ENCODE data around the gene RFX1.

DNA sequence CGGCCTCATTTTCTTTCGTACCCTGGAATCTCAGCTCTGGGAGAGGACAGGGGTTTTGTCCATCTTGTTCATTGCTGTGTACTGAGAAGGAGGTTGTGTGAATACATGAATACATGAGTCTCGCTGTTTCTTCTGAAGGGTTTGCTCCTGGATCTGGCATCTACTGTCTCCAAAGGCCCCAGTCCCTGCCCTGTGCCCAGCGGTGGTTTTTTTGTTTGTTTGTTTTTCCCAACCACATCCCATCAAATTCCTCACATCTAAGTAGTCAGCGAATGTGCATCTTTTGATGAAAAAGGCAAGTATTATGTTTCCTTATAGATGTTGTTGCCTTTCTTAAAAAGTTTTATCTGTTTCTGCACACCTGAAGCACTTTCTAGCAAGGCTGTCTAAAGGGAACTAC lies 41.3 kb downstream of the RFX1 start:
- TF ChIP-seq, protein P1, sequence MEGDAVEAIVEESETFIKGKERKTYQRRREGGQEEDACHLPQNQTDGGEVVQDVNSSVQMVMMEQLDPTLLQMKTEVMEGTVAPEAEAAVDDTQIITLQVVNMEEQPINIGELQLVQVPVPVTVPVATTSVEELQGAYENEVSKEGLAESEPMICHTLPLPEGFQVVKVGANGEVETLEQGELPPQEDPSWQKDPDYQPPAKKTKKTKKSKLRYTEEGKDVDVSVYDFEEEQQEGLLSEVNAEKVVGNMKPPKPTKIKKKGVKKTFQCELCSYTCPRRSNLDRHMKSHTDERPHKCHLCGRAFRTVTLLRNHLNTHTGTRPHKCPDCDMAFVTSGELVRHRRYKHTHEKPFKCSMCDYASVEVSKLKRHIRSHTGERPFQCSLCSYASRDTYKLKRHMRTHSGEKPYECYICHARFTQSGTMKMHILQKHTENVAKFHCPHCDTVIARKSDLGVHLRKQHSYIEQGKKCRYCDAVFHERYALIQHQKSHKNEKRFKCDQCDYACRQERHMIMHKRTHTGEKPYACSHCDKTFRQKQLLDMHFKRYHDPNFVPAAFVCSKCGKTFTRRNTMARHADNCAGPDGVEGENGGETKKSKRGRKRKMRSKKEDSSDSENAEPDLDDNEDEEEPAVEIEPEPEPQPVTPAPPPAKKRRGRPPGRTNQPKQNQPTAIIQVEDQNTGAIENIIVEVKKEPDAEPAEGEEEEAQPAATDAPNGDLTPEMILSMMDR (optimal IDR thresholded peaks at IDR 0.05 in 1 of 3, IDR thresholded peaks at IDR 0.05 in 1 of 3, conservative IDR thresholded peaks at IDR 0.05 in 1 of 3; ENCODE audit: extremely low read depth in 1 of 3, insufficient read depth in 2 of 3, low read length in 3 of 3) = no peak
- no peak for TF ChIP-seq EZH2 (IDR thresholded peaks at IDR 0.05; ENCODE audit: low read length)
